GM23338 (cell line): Measurements from ENCODE around the gene HCRTR1. TPM values are rescaled to one million over a fixed set of nuclear protein-coding genes. Genes with fewer than 3 reads are reported as not detected.
A peak's percentile ranks its signal among the peaks of the same experiment; 100 is the strongest.

Experiments
- ATAC-seq: fragments of 200-7000 bp; cut with Tn5 transposase; 3 replicates; pipeline ENCODE4 v1.9.1; 2020
- DNase-seq: peaks from one replicate; pipeline ENCODE4 v3.0.0-alpha.2; 2015; ENCODE audit warnings: low spot score
- H2AFZ ChIP-seq: fragments of 200-600 bp; sonication (generic); 2 replicates; pipeline ENCODE4 v1.8.0; 2016; ENCODE audit warnings: antibody characterized with exemption, mild to moderate bottlenecking, moderate library complexity
- H3F3A ChIP-seq: fragments of 200-600 bp; sonication (generic); replicated peaks from 2 replicates; pipeline ENCODE4 v1.8.0; 2017; ENCODE audit warnings: antibody characterized with exemption, mixed run types, low read depth
- H3K27ac ChIP-seq: fragments of 200-600 bp; sonication (generic); 2 replicates; pipeline ENCODE4 v1.6.1; 2016; ENCODE audit warnings: low read depth
- H3K27me3 ChIP-seq: fragments of 200-600 bp; sonication (generic); 2 replicates; pipeline ENCODE4 v1.8.0; 2016; ENCODE audit warnings: mild to moderate bottlenecking, mixed run types, moderate library complexity; ENCODE audit not compliant: insufficient read depth
- H3K36me3 ChIP-seq: fragments of 200-600 bp; sonication (generic); 2 replicates; pipeline ENCODE4 v1.8.0; 2016; ENCODE audit warnings: mild to moderate bottlenecking; ENCODE audit not compliant: insufficient read depth
- H3K4me1 ChIP-seq: fragments of 200-600 bp; sonication (generic); 2 replicates; pipeline ENCODE4 v1.8.0; 2016; ENCODE audit warnings: mild to moderate bottlenecking, moderate library complexity; ENCODE audit not compliant: insufficient read depth
- H3K4me2 ChIP-seq: fragments of 200-600 bp; sonication (generic); 2 replicates; pipeline ENCODE4 v1.7.1; 2017; ENCODE audit warnings: mixed run types
- H3K4me3 ChIP-seq: fragments of 200-600 bp; sonication (generic); 2 replicates; pipeline ENCODE4 v1.6.1; 2016; ENCODE audit warnings: mixed run types
- H3K79me2 ChIP-seq: fragments of 200-600 bp; sonication (generic); replicated peaks from 2 replicates; pipeline ENCODE4 v1.8.0; 2017; ENCODE audit warnings: mild to moderate bottlenecking; ENCODE audit not compliant: insufficient read depth
- H3K9me2 ChIP-seq: fragments of 200-600 bp; sonication (generic); 2 replicates; pipeline ENCODE4 v1.8.0; 2017; ENCODE audit not compliant: insufficient read depth
- H4K20me1 ChIP-seq: fragments of 200-600 bp; sonication (generic); replicated peaks from 2 replicates; pipeline ENCODE4 v1.8.0; 2017; ENCODE audit warnings: mild to moderate bottlenecking; ENCODE audit not compliant: insufficient read depth
- H3K27ac Mint-ChIP-seq: 2 replicates; pipeline ENCODE4 v1.8.0; 2020; ENCODE audit warnings: inconsistent platforms, mild to moderate bottlenecking, moderate library complexity, mixed read lengths
- H3K27me3 Mint-ChIP-seq: 3 replicates; pipeline ENCODE4 v1.8.0; 2022; ENCODE audit warnings: low read depth, mild to moderate bottlenecking, moderate library complexity, mixed read lengths, inconsistent platforms; ENCODE audit not compliant: insufficient read depth, poor library complexity
- H3K36me3 Mint-ChIP-seq: 3 replicates; pipeline ENCODE4 v1.8.0; 2021; ENCODE audit warnings: low read depth, mild to moderate bottlenecking, inconsistent platforms, moderate library complexity, mixed read lengths
- H3K4me1 Mint-ChIP-seq: 3 replicates; pipeline ENCODE4 v1.8.0; 2020; ENCODE audit warnings: mild to moderate bottlenecking, inconsistent platforms, mixed read lengths
- H3K4me3 Mint-ChIP-seq: 3 replicates; pipeline ENCODE4 v1.8.0; 2021; ENCODE audit warnings: moderate library complexity, mild to moderate bottlenecking, inconsistent platforms, mixed read lengths
- H3K9me3 Mint-ChIP-seq: 3 replicates; pipeline ENCODE4 v1.8.0; 2020; ENCODE audit warnings: moderate library complexity, mild to moderate bottlenecking, inconsistent platforms, mixed read lengths
- CREB1 ChIP-seq: fragments of 250-450 bp; sonication (Bioruptor Pico); IDR thresholded peaks from 2 replicates; pipeline ENCODE4 v1.5.0; 2020; ENCODE audit warnings: low read depth, mild to moderate bottlenecking, moderate library complexity
- CTCF ChIP-seq, 2 experiments: fragments of 200-600 bp in 1 of 2; sonication (generic) in 1 of 2; conservative IDR thresholded peaks; 2 replicates each; pipeline versions ENCODE4 v1.5.1 to v1.6.1; 2016 to 2017; ENCODE audit warnings: antibody characterized with exemption in 2 of 2, low read depth in 2 of 2, mild to moderate bottlenecking in 2 of 2, moderate library complexity in 1 of 2
- ETS1 ChIP-seq: IDR thresholded peaks from 2 replicates; pipeline ENCODE4 v1.6.1; 2016; ENCODE audit warnings: antibody characterized with exemption
- EZH2 ChIP-seq: fragments of 200-600 bp; sonication (generic); IDR thresholded peaks from one replicate; pipeline ENCODE4 v1.8.0; 2017; ENCODE audit warnings: antibody characterized with exemption, mild to moderate bottlenecking, low read depth; ENCODE audit not compliant: unreplicated experiment
- EZH2phosphoT487 ChIP-seq: fragments of 200-600 bp; sonication (generic); IDR thresholded peaks from one replicate; pipeline ENCODE4 v1.8.1; 2018; ENCODE audit warnings: antibody characterized with exemption; ENCODE audit not compliant: unreplicated experiment
- JUNB ChIP-seq: IDR thresholded peaks from one replicate; pipeline ENCODE4 v1.6.1; 2016; ENCODE audit warnings: antibody characterized with exemption; ENCODE audit not compliant: unreplicated experiment
- NANOG ChIP-seq: IDR thresholded peaks from 2 replicates; pipeline ENCODE4 v1.6.1; 2016; ENCODE audit warnings: antibody characterized with exemption, borderline replicate concordance
- POLR2AphosphoS5 ChIP-seq: IDR thresholded peaks from 2 replicates; pipeline ENCODE4 v1.6.1; 2016; ENCODE audit warnings: antibody characterized with exemption, low read depth
- STAT1 ChIP-seq: IDR thresholded peaks from one replicate; pipeline ENCODE4 v1.6.1; 2016; ENCODE audit warnings: antibody characterized with exemption; ENCODE audit not compliant: unreplicated experiment
- ZNF114 ChIP-seq: fragments of 250-450 bp; sonication (Bioruptor Pico); IDR thresholded peaks from 2 replicates; pipeline ENCODE4 v1.5.0; 2020; ENCODE audit warnings: mild to moderate bottlenecking, moderate library complexity
- ZNF331 ChIP-seq: fragments of 250-450 bp; sonication (Bioruptor Pico); IDR thresholded peaks from 2 replicates; pipeline ENCODE4 v1.5.0; 2020; ENCODE audit warnings: low read depth, mild to moderate bottlenecking, moderate library complexity
- ZNF462 ChIP-seq: fragments of 250-450 bp; sonication (Bioruptor Pico); IDR thresholded peaks from 2 replicates; pipeline ENCODE4 v1.5.0; 2020; ENCODE audit warnings: mild to moderate bottlenecking, moderate library complexity
- polyA plus RNA-seq: library from polyadenylated mRNA; unstranded; fragments of >200 nt; fragmentation: Nextera tagmentation; extraction: Ambion mirVana; gene quantifications from 2 replicates; pipeline ENCODE4 v1.2.1, GENCODE V29; 2016
- total RNA-seq: library from RNA; depleted of rRNA; stranded (reverse); fragments of >200 nt; shearing (Covaris generic); gene quantifications from 2 replicates; pipeline ENCODE4 v1.2.3, GENCODE V29; 2014

HCRTR1 gene
- total and polyA plus RNA-seq, 2 experiments from 2014 or later = 0.15 to 1.0 TPM

- TF ChIP-seq POLR2AphosphoS5 = no peak
- TF ChIP-seq EZH2 = no peak
- no peak for TF ChIP-seq STAT1
- TF ChIP-seq CREB1 (CRISPR knock-in tag) = no peak
- no peak for TF ChIP-seq ZNF331
- no peak for TF ChIP-seq ZNF114 (CRISPR knock-in tag)
- no peak for TF ChIP-seq EZH2phosphoT487
- TF ChIP-seq ETS1 = no peak
Observed at GRCh38 chr1:31642366-31642765, 24.9 kb downstream of the HCRTR1 start (continued).

GRCh38 chr1:31642897-31643296 lies 25.4 kb downstream of the HCRTR1 start:
- H3K4me3 ChIP-seq = peak overlapping the region; percentile 32
- H3K4me1 ChIP-seq = peaks cover 36% of the 10 kb centered on the region
- Mint-ChIP-seq H3K9me3 (no peaks in the 10 kb centered on the region; the same call in 2 of the 3 replicates), H3K4me1 (peaks cover 13% of the 10 kb centered on the region; the same call in 2 of the 3 replicates), H3K4me3 (no peak overlapping the region), H3K36me3 (no peaks in the 10 kb centered on the region), H3K27me3 (peaks cover 8% of the 10 kb centered on the region), H3K27ac (no peak overlapping the region)
- peaks cover 8% of the 10 kb centered on the region; the same call in 1 of the 2 replicates for H3F3A ChIP-seq
- H3K9me2 ChIP-seq = no peaks in the 10 kb centered on the region
- no peak for ATAC-seq
- DNase-seq = no peak
- H3K27ac ChIP-seq = no peak overlapping the region
- H3K79me2 ChIP-seq = peaks cover 61% of the 10 kb centered on the region
- no peak overlapping the region for H2AFZ ChIP-seq
- H3K36me3 ChIP-seq = no peaks in the 10 kb centered on the region
- no peaks in the 10 kb centered on the region for H3K27me3 ChIP-seq
- TF ChIP-seq NANOG (no peak), JUNB (no peak), ZNF114 (CRISPR knock-in tag) (no peak), CTCF (conservative IDR thresholded peaks at IDR 0.05; ENCODE audit: low read depth in 2 of 2) (no peak), EZH2 (no peak), ZNF331 (no peak), STAT1 (no peak), ETS1 (no peak), ZNF462 (CRISPR knock-in tag) (no peak)
- no peaks in the 10 kb centered on the region; the same call in 1 of the 2 replicates for H4K20me1 ChIP-seq
- peak overlapping the region; percentile 93 for H3K4me2 ChIP-seq
